HG02970 (cell line): ENCODE results near the gene DNAH8.

Experiments
- ATAC-seq: cut with Tn5 transposase; IDR thresholded peaks from one replicate; pipeline ENCODE4 v1.9.1; 2021; ENCODE audit warnings: mild to moderate bottlenecking, moderate library complexity, moderate number of reproducible peaks; ENCODE audit not compliant: unreplicated experiment, low FRiP score

DNAH8 gene

GRCh38 chr6:38997128-38997761, 282.1 kb downstream of the DNAH8 start:
- no peak for ATAC-seq

DNA sequence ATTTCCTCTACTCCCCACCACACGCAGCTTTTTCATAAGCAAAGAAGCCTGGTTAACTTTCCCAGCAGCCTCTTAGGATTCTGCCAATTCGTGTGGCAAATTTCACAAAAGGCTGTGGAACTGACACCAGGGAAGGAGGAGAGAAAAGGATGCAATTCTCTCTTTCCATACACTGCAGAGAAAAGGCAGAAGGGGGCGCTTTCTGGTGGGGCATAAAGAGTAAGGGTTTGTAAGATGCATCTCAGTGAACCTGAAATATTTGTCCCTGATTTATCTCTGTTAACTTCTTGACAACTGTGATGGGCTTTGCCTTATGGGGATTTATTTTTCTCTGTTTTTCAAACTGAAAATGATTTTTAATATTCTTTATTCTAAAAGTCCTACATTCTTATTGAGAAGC, 288.0 kb downstream of the DNAH8 start:
- no peak for ATAC-seq

- ATAC-seq, result no peak
Measured at GRCh38 chr6:39003492-39003891, 288.4 kb downstream of the DNAH8 start.

DNA sequence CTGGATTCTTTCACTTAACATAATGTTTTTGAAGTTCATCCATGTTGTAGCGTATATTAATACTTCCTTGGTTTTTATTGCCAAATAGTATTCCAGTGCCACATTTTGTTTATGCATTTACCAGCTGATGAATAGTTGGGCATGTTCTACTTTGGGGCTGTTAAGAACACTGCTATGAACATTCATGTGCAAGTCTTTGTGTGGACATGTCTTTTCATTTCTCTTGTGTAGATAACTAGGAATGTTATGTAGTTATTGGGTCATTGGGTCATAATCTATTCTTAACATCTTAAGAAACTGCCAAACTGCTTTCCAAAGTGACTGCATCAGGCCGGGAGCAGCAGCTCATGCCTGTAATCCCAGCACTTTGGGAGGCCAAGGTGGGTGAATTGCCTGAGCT, 289.7 kb downstream of the DNAH8 start:
- no peak for ATAC-seq

- no peak for ATAC-seq
Measured at GRCh38 chr6:39005774-39006173, 290.7 kb downstream of the DNAH8 start.

DNA sequence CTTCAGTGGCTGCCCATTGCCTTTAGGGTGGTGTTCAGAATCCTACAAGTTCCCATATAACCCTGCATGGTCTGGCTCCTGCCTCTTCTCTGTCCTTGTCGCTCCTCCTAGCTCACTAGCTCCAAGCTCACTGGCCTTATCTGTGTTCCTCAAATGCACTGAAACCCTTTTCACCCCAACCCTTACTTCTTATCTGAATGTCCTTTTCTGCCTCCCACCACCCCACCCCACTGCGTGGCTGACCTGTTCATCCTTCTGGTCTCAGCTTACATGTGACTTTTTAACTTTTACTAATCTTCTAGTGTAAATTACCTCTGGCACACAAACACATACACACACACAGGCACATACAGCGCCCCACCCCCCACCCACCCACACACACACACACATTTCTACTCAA, 292.5 kb downstream of the DNAH8 start:
- ATAC-seq, result no peak

- no peak for ATAC-seq
Measured at GRCh38 chr6:39008737-39009136, 293.6 kb downstream of the DNAH8 start.

GRCh38 chr6:39009476-39009875, 294.4 kb downstream of the DNAH8 start:
- no peak for ATAC-seq

GRCh38 chr6:39016839-39017546, 301.9 kb downstream of the DNAH8 start:
- ATAC-seq, result no peak

GRCh38 chr6:39017547-39017880, 302.4 kb downstream of the DNAH8 start:
- ATAC-seq, result no peak

GRCh38 chr6:39018103-39018502, 303.0 kb downstream of the DNAH8 start:
- no peak for ATAC-seq

DNA sequence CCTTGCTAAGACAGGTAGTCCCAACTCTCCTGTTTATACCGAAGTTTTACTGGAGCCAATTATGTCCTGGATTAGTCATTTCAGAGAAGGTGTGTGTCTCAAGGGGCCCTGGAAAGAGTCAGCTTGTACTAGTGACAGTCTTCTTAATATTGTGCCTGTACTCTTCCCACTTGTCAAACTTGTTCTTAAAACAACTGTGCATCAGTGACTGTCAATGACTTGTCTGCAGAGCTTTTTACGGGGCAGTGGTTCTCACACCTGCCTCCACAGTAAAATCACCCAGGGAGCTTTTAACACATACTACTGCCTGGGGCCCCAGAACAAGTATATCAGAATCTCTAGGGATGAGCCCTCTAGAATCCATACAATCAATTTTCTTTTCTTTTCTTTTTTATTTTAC, 305.0 kb downstream of the DNAH8 start:
- ATAC-seq, result no peak

DNA sequence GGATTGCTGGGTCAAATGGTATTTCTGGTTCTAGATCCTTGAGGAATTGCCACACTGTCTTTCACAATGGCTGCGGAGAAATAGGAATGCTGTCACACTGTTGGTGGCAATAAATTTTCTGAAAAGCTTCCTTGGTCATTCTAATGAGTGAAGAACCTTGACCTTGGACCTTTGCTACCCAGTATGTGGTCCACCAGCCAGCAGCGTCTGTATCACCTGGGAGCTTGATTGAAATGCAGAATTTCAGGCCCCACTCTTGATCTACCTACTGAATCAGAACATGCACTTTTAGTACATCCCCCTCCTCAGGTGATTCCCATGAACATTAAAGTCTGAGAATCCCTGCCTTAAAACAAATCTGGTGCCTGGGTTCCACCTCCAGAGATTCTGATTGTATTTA, 305.9 kb downstream of the DNAH8 start:
- no peak for ATAC-seq

GRCh38 chr6:39021779-39022178, 306.7 kb downstream of the DNAH8 start:
- ATAC-seq, result no peak

DNA sequence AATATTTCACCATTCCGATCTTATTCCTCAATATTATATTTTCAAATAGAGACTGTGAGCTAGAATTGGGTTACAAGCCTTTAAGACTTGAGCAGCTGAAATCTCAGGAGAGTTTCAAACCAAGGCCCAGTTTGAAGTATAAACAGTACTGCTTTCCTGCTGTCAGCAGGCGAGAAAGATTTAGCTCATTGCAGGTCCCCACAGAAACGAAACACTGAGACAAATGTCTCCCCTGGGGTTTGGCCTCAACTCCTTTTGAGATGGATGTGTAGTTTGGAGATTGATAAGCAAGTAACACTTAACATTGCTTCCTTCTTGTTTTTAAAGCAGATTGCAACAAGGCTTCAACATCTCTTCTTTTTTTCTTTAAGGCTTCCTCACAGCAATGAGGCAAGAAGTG, 311.1 kb downstream of the DNAH8 start:
- no peak for ATAC-seq

DNA sequence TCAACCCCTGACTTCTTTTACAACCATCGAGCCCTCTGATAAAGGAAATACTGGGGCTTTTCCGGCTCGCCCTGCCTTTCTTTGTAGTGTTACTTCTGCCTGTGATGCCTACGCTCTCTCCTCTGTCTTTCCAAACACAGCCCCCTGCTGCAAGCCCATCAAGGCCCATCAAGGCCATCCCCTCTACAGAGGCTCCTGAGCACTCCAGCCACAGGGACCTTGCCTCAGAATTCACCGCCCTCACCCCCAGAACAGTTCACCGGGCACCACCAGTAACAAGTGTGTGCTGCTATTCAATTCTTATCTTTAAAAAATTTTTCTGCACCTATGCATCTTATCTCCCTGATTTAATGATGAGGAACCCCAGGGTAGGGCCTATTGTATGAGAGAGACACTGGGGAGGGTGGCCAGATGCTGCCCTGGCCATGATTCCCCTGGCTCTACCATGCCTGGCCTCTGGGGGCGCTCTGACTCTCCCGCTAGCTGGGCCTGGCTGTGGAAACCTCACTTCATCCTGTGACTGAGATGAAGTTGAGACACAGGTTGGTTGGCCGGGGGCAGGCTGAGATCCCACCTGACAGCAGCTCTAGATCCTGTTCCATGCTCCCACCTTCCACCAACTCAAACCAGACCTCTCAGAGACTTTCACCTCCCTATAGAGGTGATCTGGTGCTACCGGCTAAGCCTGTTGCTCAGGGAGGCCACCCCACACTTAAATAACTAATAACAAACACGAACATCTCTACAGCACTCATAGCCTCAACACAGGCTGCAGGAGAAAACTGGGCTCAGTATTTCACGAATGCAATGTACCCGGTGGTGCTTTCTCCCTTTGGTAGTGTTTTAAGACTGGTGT, 314.3 kb downstream of the DNAH8 start:
- ATAC-seq, result no peak

GRCh38 chr6:39035681-39036080, 320.6 kb downstream of the DNAH8 start:
- no peak for ATAC-seq

DNA sequence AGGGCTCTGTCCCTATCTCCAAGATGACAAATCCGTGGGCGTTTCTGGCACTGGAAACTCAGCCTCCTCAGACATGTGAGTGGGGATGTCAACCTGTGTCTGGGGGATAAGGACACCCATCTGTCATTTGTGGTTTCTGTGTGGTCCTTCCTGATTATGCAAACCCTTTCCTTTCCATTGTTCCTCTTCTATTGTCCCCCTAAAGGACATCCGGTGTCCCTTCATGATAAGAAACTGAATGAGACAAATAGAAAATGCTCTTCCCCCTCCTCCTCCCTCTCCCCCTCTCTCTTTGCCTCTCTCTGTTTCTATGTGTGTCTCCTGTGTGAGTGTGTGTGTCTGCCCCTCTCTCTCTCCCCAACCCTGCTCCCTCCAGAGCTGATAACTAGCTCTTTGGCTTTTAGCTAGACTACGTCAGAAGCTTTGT, 322.0 kb downstream of the DNAH8 start:
- ATAC-seq, result no peak

DNA sequence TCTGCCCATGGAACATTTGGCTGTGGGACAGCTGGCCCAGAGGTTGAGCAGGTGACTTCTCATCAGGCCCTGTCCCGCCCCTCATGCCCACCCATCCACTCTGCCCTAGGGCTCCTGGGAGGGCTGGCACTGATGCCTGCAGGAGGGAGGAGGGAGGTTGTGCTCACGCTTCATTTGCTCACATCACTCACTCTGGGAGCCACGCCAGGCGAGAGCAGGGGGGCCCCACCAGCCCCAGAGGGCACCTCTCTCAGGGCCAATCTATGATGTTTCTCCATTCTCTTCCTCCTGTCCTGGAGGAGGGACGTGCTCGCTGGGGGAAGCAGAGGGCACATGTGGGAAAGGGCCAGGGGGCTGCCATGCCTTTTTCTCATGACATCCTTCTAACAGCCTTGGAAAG, 322.6 kb downstream of the DNAH8 start:
- ATAC-seq, result no peak

- ATAC-seq, result no peak
Measured at GRCh38 chr6:39040080-39040673, 325.1 kb downstream of the DNAH8 start.

DNA sequence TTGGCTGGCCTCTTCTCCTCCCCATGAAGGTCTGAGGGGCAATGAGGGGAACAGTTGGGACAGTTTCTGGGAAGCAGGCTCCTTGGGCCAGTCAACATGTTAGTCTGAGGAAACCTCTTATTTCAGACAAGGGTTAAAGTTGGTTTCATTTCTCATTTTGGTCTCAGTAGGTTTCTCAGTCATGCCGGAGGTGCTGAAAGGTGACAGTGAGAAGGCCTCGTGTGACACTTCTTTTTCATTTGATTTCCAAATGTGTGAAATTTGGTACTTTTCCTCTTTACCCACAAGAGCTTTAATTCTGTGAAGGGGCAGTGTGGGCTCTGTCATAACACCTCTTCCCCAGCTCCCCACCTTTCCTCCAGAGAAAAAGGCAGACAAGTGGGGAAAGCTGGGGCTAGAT, 326.0 kb downstream of the DNAH8 start:
- ATAC-seq, result no peak
